T-helper 9 cell (primary cell): ENCODE measurements around the gene IGFL1.
"Not testable (repeated sequence)": the region's sequence is repeated elsewhere in the genome, so short reads cannot be mapped to it uniquely, and the experiment has no call there.

Source experiments
- DNase-seq: peaks from one replicate; pipeline ENCODE4 v3.0.0-alpha.2; 2020

The IGFL1 gene

DNA sequence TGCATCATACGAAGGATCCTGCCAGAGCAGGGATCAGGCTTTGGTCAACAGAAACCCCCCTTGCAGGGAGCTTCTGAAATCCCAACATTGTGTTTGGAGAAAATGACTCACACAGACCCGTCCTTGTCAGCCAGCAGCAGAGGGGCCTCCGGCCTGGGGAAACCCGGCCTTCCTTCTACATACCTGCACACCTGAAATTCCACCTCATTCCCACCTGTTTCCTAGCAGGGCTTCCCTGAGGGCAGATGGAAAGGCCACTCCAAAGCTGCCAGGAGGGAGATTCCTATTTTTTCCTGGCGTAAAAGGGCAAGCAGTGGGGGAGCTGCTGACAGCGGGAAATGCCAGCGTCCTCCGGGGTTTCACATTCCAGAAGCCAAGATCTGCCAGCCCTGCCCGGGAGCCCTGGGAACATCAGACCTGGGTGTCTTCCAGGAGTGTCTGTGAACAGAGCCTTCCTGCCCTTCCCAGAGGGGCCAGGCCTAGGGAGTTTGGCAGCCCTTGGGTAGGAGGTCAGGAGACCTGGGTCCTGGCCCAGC lies 3.0 kb upstream of the IGFL1 start:
- no peak for DNase-seq

- DNase-seq: no peak
Observed at GRCh38 chr19:46232029-46232428, 2.5 kb downstream of the IGFL1 start.

GRCh38 chr19:46232468-46232867 lies 2.9 kb downstream of the IGFL1 start:
- DNase-seq: no peak

- no peak for DNase-seq
Observed at GRCh38 chr19:46232938-46233621, 3.5 kb downstream of the IGFL1 start.

GRCh38 chr19:46233871-46234270 lies 4.3 kb downstream of the IGFL1 start:
- not testable (repeated sequence) for DNase-seq

GRCh38 chr19:46238141-46238540 lies 8.6 kb downstream of the IGFL1 start:
- not testable (repeated sequence) for DNase-seq

DNA sequence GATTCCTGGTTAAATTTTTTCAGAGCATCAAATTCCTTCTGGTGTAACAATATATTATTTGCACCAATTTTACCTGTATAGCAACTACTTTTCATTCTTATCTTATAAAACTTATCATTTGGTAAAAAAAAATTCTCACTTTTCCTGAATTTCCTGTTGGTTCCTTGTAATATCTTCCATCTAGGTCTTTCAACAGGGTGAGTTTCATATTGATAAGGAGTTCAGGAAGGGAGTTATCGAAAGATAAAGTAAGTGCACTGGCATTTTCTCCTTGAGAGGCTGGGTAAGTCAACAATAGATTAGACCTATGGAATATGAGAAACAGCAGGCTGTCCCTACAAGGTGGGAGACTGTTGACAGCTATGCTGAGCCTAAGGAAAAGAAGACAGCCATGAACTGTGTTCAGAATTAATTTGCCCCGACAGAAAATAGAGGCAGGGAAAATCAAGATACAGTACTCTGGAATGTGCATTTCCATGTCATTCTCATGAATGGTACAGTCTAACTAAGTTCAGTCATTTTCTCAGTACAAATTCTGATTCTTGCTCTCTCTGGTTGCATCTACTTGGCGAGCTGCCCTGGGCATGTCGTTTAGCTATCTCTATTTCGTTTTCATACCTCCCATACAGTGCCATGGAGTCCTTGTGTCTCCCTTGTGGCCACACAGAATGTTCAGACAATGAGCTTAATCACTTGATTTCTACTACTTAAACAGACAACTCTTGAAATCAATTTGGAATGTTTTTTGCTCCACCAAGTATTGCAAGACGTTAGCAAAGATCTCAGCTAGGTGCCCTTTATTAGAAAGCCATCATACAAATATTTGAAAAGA lies 9.9 kb downstream of the IGFL1 start:
- DNase-seq: no peak

GRCh38 chr19:46240693-46241092 lies 11.2 kb downstream of the IGFL1 start:
- DNase-seq: no peak

- no peak for DNase-seq
Observed at GRCh38 chr19:46241626-46242025, 12.1 kb downstream of the IGFL1 start.

DNA sequence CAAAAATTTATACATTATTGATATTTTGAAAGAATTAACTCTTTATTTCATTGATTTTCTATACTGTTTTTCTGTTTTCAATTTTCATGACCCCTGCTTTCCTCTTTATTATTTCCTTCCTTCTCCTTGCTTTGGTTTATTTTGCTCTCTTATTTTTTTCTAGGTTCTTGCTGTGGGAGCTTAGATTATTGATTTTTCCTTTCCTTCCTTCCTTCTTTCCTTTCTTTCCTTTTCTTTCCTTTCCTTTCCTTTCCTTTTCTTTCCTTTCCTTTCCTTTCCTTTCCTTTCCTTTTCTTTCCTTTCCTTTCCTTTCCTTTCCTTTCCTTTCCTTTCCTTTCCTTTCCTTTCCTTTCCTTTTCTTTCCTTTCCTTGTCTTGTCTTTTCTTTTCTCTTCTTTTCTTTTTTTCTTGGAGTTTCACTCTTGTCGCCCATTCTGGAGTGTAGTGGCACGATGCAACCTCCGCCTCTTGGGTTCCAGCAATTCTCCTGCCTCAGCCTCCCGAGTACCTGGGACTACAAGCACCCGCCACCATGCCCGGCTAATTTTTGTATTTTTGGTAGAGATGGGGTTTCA lies 13.6 kb downstream of the IGFL1 start:
- DNase-seq: not testable (repeated sequence)

- DNase-seq: no peak
Observed at GRCh38 chr19:46250076-46250735, 20.7 kb downstream of the IGFL1 start.

GRCh38 chr19:46251416-46251815 lies 21.9 kb downstream of the IGFL1 start:
- DNase-seq: no peak

- no peak for DNase-seq
Observed at GRCh38 chr19:46254776-46255175, 25.2 kb downstream of the IGFL1 start.

GRCh38 chr19:46256855-46257254 lies 27.3 kb downstream of the IGFL1 start:
- no peak for DNase-seq

GRCh38 chr19:46261501-46261900 lies 32.0 kb downstream of the IGFL1 start:
- not testable (repeated sequence) for DNase-seq

DNA sequence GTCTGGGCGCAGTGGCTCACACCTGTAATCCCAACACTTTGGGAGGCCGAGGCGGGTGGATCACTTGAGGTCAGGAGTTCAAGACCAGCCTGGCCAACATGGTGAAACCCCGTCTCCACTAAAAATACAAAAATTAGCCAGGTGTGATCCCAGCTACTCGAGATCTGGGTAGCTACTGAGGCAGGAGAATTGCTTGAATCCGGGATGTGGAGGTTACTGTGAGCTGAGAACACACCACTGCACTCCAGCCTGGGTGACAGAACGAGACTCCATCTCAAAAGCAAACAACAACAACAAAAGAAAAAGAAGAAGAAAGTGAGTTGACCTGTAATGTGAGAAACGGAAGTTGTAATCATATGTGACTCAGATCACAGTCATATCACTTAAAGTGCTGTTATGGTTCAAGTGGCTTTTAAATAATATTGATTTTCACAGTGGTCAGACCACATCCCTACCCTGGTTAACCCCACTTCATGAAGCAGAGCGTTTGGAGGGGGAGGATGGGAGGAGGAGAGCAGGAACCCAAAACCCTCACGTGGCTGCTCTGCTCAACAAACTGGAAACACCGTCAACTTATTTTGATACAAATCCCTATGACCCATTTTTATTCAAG lies 33.2 kb downstream of the IGFL1 start:
- peak; percentile 30 for DNase-seq

DNA sequence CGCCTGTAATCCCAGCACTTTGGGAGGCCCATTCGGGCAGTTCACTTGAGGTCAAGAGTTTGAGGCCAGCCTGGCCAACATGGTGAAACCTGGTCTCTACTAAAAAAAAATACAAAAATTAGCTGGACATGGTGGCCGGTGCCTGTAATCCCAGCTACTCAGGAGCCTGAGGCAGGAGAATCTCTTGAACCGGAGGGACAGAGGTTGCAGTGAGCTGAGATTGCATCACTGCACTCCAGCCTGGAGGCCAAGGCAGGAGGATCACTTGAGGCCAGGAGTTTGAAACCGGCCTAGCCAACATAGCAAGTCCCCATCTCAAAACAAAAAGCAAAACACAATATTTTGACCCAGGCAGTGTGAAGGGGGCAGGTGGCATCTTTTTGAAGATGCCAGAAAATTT lies 35.3 kb downstream of the IGFL1 start:
- DNase-seq: not testable (repeated sequence)

DNA sequence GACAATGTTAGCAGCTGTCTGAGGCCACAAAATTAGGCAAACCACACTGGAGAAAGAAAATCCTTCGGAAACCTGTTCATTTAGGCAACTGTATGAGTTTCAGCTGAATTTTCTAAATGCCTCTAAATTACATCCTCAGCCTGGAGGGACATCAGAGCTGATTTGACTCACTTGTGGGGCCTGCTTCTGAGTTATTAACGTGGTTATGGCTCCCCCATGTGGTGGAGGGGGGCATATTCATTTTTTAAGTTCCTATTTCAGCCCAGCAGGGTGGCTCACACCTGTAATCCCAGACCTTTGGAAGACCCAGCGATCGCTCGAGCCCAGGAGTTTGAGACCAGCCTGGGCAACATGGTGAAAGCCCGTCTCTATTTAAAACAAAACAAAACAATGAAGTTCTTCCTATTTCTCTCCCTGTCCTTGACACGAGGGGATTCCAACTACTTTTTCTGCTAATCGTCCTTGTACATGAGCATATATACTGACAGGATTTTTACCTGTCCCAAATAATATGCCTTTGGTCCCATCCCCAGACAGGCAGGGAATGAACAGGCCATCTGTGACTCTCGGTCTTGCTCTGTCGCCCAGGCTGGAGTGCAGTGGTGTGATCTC lies 35.8 kb downstream of the IGFL1 start:
- peak; percentile 61 for DNase-seq

- DNase-seq: no peak
Observed at GRCh38 chr19:46269101-46269500, 39.6 kb downstream of the IGFL1 start.

GRCh38 chr19:46270521-46271256 lies 41.1 kb downstream of the IGFL1 start:
- DNase-seq: no peak

GRCh38 chr19:46271481-46272197 lies 42.1 kb downstream of the IGFL1 start:
- DNase-seq: no peak
